Measurements from ENCODE around the gene HNRNPA2B1.

GRCh38 chr7:26216049-26216448 is 15.5 kb upstream of the HNRNPA2B1 start:
- TF ChIP-seq, protein P1, sequence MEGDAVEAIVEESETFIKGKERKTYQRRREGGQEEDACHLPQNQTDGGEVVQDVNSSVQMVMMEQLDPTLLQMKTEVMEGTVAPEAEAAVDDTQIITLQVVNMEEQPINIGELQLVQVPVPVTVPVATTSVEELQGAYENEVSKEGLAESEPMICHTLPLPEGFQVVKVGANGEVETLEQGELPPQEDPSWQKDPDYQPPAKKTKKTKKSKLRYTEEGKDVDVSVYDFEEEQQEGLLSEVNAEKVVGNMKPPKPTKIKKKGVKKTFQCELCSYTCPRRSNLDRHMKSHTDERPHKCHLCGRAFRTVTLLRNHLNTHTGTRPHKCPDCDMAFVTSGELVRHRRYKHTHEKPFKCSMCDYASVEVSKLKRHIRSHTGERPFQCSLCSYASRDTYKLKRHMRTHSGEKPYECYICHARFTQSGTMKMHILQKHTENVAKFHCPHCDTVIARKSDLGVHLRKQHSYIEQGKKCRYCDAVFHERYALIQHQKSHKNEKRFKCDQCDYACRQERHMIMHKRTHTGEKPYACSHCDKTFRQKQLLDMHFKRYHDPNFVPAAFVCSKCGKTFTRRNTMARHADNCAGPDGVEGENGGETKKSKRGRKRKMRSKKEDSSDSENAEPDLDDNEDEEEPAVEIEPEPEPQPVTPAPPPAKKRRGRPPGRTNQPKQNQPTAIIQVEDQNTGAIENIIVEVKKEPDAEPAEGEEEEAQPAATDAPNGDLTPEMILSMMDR (IDR thresholded peaks at IDR 0.05): no peak
- no peak for TF ChIP-seq POLR2AphosphoS5 (IDR thresholded peaks at IDR 0.05)

All from upper lobe of left lung (tissue), 4 donors.